Measurements from ENCODE around the gene NKTR. TPM values are rescaled to one million over a fixed set of nuclear protein-coding genes. Genes with fewer than 3 reads are reported as not detected.
A peak's percentile ranks its signal among the peaks of the same experiment; 100 is the strongest.

The NKTR gene
- total RNA-seq, 1 donor from 2014 or later: 70.3 TPM

GRCh38 chr3:42659451-42660130 is 59.1 kb downstream of the NKTR start:
- H3K9ac ChIP-seq (ENCODE audit: low read length): no peak overlapping the region
- H3K4me3 ChIP-seq (ENCODE audit: insufficient read depth, low read depth, low read length): no peak overlapping the region
- H3K27me3 ChIP-seq (ENCODE audit: insufficient read depth, low read length): no peaks in the 10 kb centered on the region
- H3K27me3 Mint-ChIP-seq (ENCODE audit: low read depth, unreplicated experiment): no peaks in the 10 kb centered on the region
- no peak overlapping the region for H3K4me3 Mint-ChIP-seq (ENCODE audit: unreplicated experiment)
- H2AFZ ChIP-seq (ENCODE audit: low read depth, low read length): no peak overlapping the region
- H3K4me1 Mint-ChIP-seq (ENCODE audit: low read depth, unreplicated experiment): peaks cover 5% of the 10 kb centered on the region
- DNase-seq (ENCODE audit: low read depth): no peak
- H3K4me1 ChIP-seq (ENCODE audit: insufficient read depth, low read length): peaks cover 21% of the 10 kb centered on the region
- H3K36me3 ChIP-seq (ENCODE audit: insufficient read depth, low read length): no peaks in the 10 kb centered on the region
- no peak overlapping the region for H3K4me2 ChIP-seq (ENCODE audit: low read length)
- H3K9me3 ChIP-seq (ENCODE audit: insufficient read depth, low read depth, low read length): no peaks in the 10 kb centered on the region
- H3K27ac Mint-ChIP-seq (ENCODE audit: unreplicated experiment): no peak overlapping the region
- TF ChIP-seq EZH2 (IDR thresholded peaks at IDR 0.05; ENCODE audit: insufficient read depth, low read length) (no peak), CTCF (IDR thresholded peaks at IDR 0.05; ENCODE audit: insufficient read depth, low read depth, low read length) (no peak)
- peaks cover 59% of the 10 kb centered on the region for H4K20me1 ChIP-seq (ENCODE audit: insufficient read depth, low read length)
- no peaks in the 10 kb centered on the region for H3K9me3 Mint-ChIP-seq (ENCODE audit: unreplicated experiment)
- H3K36me3 Mint-ChIP-seq (ENCODE audit: low read depth, unreplicated experiment): peaks cover 17% of the 10 kb centered on the region
- no peak for FAIRE-seq
- peaks cover 26% of the 10 kb centered on the region for H3K79me2 ChIP-seq (ENCODE audit: insufficient read depth, low read length)
- no peak overlapping the region for H3K27ac ChIP-seq (ENCODE audit: low read depth, low read length)

- no peak for FAIRE-seq
- H3K4me3 ChIP-seq (ENCODE audit: insufficient read depth, low read depth, low read length): no peak overlapping the region
- H3K79me2 ChIP-seq (ENCODE audit: insufficient read depth, low read length): peaks cover 19% of the 10 kb centered on the region
- H3K27ac ChIP-seq (ENCODE audit: low read depth, low read length): no peak overlapping the region
- peaks cover 16% of the 10 kb centered on the region for H3K4me1 ChIP-seq (ENCODE audit: insufficient read depth, low read length)
- no peaks in the 10 kb centered on the region for H3K36me3 ChIP-seq (ENCODE audit: insufficient read depth, low read length)
- Mint-ChIP-seq H3K4me1 (ENCODE audit: low read depth, unreplicated experiment) (peaks cover 5% of the 10 kb centered on the region), H3K27ac (ENCODE audit: unreplicated experiment) (peak overlapping the region; percentile 37), H3K9me3 (ENCODE audit: unreplicated experiment) (no peaks in the 10 kb centered on the region), H3K27me3 (ENCODE audit: low read depth, unreplicated experiment) (no peaks in the 10 kb centered on the region), H3K4me3 (ENCODE audit: unreplicated experiment) (no peak overlapping the region), H3K36me3 (ENCODE audit: low read depth, unreplicated experiment) (peaks cover 17% of the 10 kb centered on the region)
- no peaks in the 10 kb centered on the region for H3K27me3 ChIP-seq (ENCODE audit: insufficient read depth, low read length)
- TF ChIP-seq CTCF (IDR thresholded peaks at IDR 0.05; ENCODE audit: insufficient read depth, low read depth, low read length): no peak
- no peak for TF ChIP-seq EZH2 (IDR thresholded peaks at IDR 0.05; ENCODE audit: insufficient read depth, low read length)
- H3K9me3 ChIP-seq (ENCODE audit: insufficient read depth, low read depth, low read length): no peaks in the 10 kb centered on the region
- no peak overlapping the region for H3K4me2 ChIP-seq (ENCODE audit: low read length)
- H2AFZ ChIP-seq (ENCODE audit: low read depth, low read length): no peak overlapping the region
- no peak for DNase-seq (ENCODE audit: low read depth)
- H3K9ac ChIP-seq (ENCODE audit: low read length): no peak overlapping the region
- peaks cover 59% of the 10 kb centered on the region for H4K20me1 ChIP-seq (ENCODE audit: insufficient read depth, low read length)
These were observed 59.7 kb downstream of the NKTR start for GRCh38 chr3:42660131-42660715.

GRCh38 chr3:42660898-42661297 is 60.4 kb downstream of the NKTR start:
- Mint-ChIP-seq H3K27me3 (ENCODE audit: low read depth, unreplicated experiment) (no peaks in the 10 kb centered on the region), H3K9me3 (ENCODE audit: unreplicated experiment) (no peaks in the 10 kb centered on the region), H3K36me3 (ENCODE audit: low read depth, unreplicated experiment) (peaks cover 17% of the 10 kb centered on the region), H3K27ac (ENCODE audit: unreplicated experiment) (no peak overlapping the region), H3K4me1 (ENCODE audit: low read depth, unreplicated experiment) (peaks cover 5% of the 10 kb centered on the region), H3K4me3 (ENCODE audit: unreplicated experiment) (no peak overlapping the region)
- H4K20me1 ChIP-seq (ENCODE audit: insufficient read depth, low read length): peaks cover 53% of the 10 kb centered on the region
- DNase-seq (ENCODE audit: low read depth) (no peak), FAIRE-seq (no peak)
- no peak overlapping the region for H2AFZ ChIP-seq (ENCODE audit: low read depth, low read length)
- H3K79me2 ChIP-seq (ENCODE audit: insufficient read depth, low read length): peaks cover 12% of the 10 kb centered on the region
- TF ChIP-seq CTCF (IDR thresholded peaks at IDR 0.05; ENCODE audit: insufficient read depth, low read depth, low read length) (no peak), EZH2 (IDR thresholded peaks at IDR 0.05; ENCODE audit: insufficient read depth, low read length) (no peak)
- H3K36me3 ChIP-seq (ENCODE audit: insufficient read depth, low read length): no peaks in the 10 kb centered on the region
- no peak overlapping the region for H3K27ac ChIP-seq (ENCODE audit: low read depth, low read length)
- peaks cover 9% of the 10 kb centered on the region for H3K4me1 ChIP-seq (ENCODE audit: insufficient read depth, low read length)
- H3K9me3 ChIP-seq (ENCODE audit: insufficient read depth, low read depth, low read length): no peaks in the 10 kb centered on the region
- H3K4me3 ChIP-seq (ENCODE audit: insufficient read depth, low read depth, low read length): no peak overlapping the region
- no peaks in the 10 kb centered on the region for H3K27me3 ChIP-seq (ENCODE audit: insufficient read depth, low read length)
- H3K4me2 ChIP-seq (ENCODE audit: low read length): no peak overlapping the region
- H3K9ac ChIP-seq (ENCODE audit: low read length): no peak overlapping the region
